ENCODE measurements around the gene DDX46.
A peak's percentile ranks its signal among the peaks of the same experiment; 100 is the strongest.
"Not testable (repeated sequence)": the region's sequence is repeated elsewhere in the genome, so short reads cannot be mapped to it uniquely, and the experiment has no call there.

DDX46 gene

DNA sequence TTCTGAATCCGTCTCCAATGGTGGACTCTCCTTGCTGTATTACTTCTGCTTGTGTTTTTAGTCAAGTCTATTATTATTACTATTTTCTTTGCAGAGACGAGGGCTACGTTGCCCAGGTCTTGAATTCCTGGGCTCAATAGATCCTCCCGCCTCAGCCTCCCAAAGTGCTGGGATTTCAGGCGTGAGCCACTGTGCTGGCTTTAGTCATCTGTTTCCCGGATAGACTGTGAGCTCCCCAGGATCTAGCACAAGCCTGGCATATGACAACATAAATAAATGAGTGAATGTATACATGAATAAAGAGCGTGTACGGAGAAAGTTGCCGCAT lies 439 bp upstream of the DDX46 start:
- peak overlapping the region; percentile 100 for H3K4me3 Mint-ChIP-seq
- H3K27me3 Mint-ChIP-seq: no peaks in the 10 kb centered on the region
- no peaks in the 10 kb centered on the region for H3K9me3 Mint-ChIP-seq
- peaks cover 39% of the 10 kb centered on the region for H3K4me1 Mint-ChIP-seq
- peak overlapping the region; percentile 97 for H3K27ac Mint-ChIP-seq
- CTCF ChIA-PET: interaction anchor here (1.0 to 2.5 kb wide), 4 partner anchors 15 to 80 kb away, joined by 3 to 30 read pairs (median 6); partner anchors contain the start of gene CAMLG
- peaks cover 11% of the 10 kb centered on the region for H3K36me3 Mint-ChIP-seq
- DNase-seq: no peak

DNA sequence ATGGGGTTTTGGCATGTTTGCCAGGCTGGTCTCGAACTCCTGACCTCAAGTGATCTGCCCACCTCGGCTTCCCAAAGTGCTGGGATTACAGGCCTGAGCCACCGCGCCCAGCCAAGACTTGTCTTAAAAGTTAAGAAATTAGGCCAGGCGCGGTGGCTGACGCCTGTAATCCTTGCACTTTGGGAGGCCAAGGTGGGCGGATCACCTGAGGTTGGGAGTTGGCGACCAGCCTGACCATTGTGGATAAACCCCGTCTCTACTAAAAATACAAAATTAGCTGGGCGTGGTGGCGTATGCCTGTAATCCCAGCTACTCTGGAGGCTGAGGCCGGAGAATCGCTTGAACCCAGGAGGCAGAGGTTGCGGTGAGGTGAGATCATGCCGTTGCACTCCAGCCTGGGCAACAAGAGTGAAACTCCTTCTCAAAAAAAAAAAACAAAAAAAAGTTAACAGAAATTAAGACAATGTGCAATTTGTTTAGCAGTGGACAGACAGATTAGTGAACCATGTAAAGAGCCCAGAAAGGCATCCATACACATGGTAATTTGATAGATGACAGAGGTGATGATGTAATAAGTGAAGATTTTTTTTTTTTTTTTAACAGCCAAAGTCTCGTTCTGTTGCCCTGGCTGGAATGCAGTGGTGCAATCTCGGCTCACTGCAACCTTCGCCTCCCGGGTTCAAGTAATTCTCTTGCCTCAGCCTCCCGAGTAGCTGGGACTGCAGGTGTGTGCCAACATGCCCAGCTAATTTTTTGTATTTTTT lies 9.1 kb downstream of the DDX46 start:
- H3K4me1 Mint-ChIP-seq, H3K27me3 Mint-ChIP-seq, H3K27ac Mint-ChIP-seq, DNase-seq, H3K9me3 Mint-ChIP-seq, H3K4me3 Mint-ChIP-seq, CTCF ChIA-PET: not testable (repeated sequence)
- peaks cover 36% of the 10 kb centered on the region for H3K36me3 Mint-ChIP-seq

DNA sequence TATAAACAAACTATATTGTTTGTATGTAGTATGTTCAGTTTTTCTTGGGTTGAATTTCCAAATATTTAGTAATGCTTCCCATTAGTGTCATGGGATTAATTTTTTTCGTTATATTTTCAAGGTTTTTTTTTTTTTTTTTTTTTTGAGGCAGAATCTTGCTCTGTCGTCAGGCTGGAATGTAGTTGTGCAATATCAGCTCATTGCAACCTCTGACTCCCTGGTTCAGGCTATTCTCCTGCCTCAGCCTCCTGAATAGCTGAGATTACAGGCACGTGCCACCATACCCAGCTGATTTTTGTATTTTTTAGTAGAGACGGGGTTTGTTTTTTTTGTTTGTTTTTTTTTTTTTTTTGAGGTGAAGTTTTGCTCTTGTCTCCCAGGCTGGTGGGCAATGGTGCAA lies 10.6 kb downstream of the DDX46 start:
- DNase-seq: no peak
- CTCF ChIA-PET: no interaction called here
- H3K27ac Mint-ChIP-seq: no peak overlapping the region

DNA sequence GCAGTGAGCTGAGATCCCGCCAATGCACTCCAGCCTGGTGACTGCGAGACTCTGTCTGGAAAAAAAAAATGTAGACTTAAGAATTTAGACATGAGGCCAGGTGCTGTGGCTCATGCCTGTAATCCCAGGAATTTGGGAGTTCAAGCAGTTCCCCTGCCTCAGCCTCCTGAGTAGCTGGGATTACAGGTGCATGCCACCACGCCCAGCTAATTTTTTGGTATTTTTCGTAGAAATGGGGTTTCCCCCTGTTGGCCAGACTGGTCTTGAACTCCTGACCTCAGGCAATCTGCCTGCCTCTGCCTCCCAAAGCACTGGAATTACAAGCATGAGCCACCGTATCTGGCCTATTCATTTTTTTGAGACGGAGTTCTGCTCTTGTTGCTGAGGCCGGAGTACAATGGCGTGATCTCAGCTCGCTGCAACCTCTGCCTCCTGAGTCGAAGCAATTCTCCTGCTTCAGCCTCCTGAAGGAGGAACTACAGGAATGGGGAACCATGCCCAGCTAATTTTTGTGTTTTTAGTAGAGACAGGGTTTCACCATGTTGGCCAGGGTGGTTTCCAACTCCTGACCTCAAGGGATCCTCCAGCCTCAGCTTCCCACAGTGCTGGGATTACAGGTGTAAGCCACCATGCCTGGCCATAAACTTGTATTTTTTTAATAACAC lies 14.0 kb downstream of the DDX46 start:
- H3K27ac Mint-ChIP-seq: no peak overlapping the region
- H3K36me3 Mint-ChIP-seq: peaks cover 46% of the 10 kb centered on the region
- no peaks in the 10 kb centered on the region for H3K9me3 Mint-ChIP-seq
- CTCF ChIA-PET: no interaction called here
- H3K27me3 Mint-ChIP-seq: no peaks in the 10 kb centered on the region
- no peak overlapping the region for H3K4me3 Mint-ChIP-seq
- no peaks in the 10 kb centered on the region for H3K4me1 Mint-ChIP-seq
- no peak for DNase-seq

More for the DNA sequence above, 10.6 kb downstream of the DDX46 start:
- Mint-ChIP-seq H3K9me3 (no peaks in the 10 kb centered on the region), H3K4me3 (no peak overlapping the region), H3K36me3 (peaks cover 38% of the 10 kb centered on the region), H3K4me1 (no peaks in the 10 kb centered on the region), H3K27me3 (no peaks in the 10 kb centered on the region)

DNA sequence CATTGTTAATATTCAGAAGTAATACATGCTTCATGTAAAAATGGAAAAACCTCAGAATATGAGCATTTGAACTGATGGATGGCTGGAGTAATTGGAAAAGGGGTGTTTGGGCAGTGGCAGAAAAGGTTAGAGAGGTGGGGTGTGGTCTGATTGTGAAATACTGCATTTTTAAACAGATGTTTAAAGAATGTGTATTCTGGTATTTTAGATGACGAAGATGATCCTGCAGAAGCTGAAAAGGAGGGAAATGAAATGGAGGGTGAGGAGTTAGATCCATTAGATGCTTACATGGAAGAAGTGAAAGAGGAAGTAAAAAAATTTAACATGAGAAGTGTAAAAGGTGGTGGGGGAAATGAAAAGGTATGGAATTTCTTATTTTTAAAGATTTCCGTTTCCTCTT lies 18.8 kb downstream of the DDX46 start:
- Mint-ChIP-seq H3K36me3 (peaks cover 55% of the 10 kb centered on the region), H3K4me3 (no peak overlapping the region), H3K4me1 (no peaks in the 10 kb centered on the region), H3K27me3 (no peaks in the 10 kb centered on the region), H3K27ac (no peak overlapping the region), H3K9me3 (no peaks in the 10 kb centered on the region)
- no peak for DNase-seq
- CTCF ChIA-PET: no interaction called here

DNA sequence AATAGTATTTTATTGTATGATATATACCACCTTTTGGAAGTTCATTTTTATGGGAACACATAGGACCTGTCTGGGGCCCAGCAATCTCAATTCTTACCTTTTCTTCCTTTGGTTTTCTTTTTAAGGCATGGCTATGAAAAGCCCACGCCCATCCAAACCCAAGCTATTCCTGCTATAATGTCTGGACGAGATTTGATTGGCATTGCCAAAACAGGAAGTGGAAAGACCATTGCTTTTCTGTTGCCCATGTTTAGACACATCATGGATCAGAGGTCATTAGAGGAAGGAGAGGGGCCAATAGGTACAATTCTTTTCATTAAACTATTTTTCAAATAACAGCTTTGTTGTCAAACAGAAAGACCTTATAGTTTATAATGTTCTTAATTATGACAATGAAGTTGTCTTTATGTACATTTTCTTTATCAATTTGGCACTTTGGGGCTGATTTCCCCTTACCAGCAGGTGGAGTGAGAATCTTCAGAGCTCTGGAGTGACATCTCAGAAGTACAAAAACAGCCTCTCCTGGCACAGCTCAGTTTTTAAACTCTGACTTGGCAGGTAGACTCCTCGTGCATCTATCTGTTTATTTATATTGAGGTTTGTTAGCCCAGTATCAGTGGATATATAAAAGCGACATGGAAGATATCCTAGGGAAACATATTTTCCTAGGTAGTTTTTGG lies 25.8 kb downstream of the DDX46 start:
- CTCF ChIA-PET: interaction anchor here (0.7 to 1.3 kb wide), 3 partner anchors 10 to 134 kb away, joined by 3 to 4 read pairs (median 3); partner anchors contain the start of gene PCBD2
- H3K9me3 Mint-ChIP-seq: no peaks in the 10 kb centered on the region
- H3K4me3 Mint-ChIP-seq: no peak overlapping the region
- H3K4me1 Mint-ChIP-seq: no peaks in the 10 kb centered on the region
- H3K36me3 Mint-ChIP-seq: peaks cover 58% of the 10 kb centered on the region
- DNase-seq: peak; percentile 24
- H3K27me3 Mint-ChIP-seq: no peaks in the 10 kb centered on the region
- peak overlapping the region; percentile 11 for H3K27ac Mint-ChIP-seq

DNA sequence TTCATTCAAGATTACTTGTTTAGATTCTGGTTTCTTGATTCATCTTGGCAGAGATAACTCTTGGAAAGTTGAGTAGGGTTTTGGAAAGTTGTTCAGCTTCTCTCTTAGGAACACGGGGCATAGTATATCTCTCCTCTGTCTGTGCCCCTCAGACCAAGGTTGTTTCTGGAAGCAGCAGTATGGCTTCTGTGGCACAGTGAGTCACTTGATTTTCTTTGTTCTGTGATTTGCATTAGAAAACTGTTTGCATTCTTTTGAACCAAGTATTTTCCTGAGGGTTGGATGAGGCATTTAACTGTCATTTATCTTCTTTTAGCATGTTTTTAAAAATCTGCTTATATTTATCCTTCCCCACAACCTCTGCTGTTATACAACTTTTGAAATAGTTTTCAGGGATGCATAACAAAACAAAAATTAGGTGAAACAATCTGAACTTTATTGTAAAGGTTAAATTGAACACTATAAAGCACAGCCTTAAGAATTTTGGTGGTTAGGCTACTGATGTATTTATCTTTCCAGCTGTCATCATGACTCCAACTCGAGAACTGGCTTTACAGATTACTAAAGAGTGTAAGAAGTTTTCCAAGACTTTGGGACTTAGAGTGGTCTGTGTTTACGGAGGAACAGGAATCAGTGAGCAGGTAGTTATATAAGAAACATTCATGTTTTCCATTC lies 26.5 kb downstream of the DDX46 start:
- no peak for DNase-seq
- Mint-ChIP-seq H3K27me3 (no peaks in the 10 kb centered on the region), H3K4me3 (no peak overlapping the region), H3K4me1 (no peaks in the 10 kb centered on the region), H3K27ac (peak overlapping the region; percentile 11), H3K36me3 (peaks cover 60% of the 10 kb centered on the region), H3K9me3 (no peaks in the 10 kb centered on the region)
- CTCF ChIA-PET: interaction anchor here (0.7 to 1.3 kb wide), 3 partner anchors 11 to 133 kb away, joined by 3 to 4 read pairs (median 3); partner anchors contain the start of gene PCBD2

DNA sequence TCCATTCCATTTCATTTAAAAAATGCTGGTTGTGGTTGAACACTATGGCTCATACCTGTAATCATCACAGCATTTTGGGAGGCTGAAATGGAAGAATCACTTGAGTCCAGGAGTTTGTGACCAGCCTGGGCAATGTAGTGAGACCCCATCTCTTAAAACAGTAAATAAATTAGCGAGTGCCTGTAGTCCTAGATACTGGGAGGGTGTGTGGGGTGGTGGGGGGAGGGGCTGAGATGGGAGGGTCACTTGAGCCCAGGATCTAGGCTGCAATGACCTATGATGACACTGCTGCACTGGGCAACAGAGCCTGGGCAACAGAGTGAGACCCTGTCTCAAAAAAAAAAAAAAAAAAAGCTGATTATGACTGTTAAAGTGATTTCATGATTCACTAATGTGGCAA lies 29.1 kb downstream of the DDX46 start:
- no peak overlapping the region for H3K27ac Mint-ChIP-seq
- peaks cover 59% of the 10 kb centered on the region for H3K36me3 Mint-ChIP-seq
- H3K4me1 Mint-ChIP-seq: no peaks in the 10 kb centered on the region
- no peak overlapping the region for H3K4me3 Mint-ChIP-seq
- no peaks in the 10 kb centered on the region for H3K27me3 Mint-ChIP-seq
- H3K9me3 Mint-ChIP-seq: no peaks in the 10 kb centered on the region
- no peak for DNase-seq
- CTCF ChIA-PET: interaction anchor here (0.7 to 1.4 kb wide), 2 partner anchors 117 to 123 kb away, joined by 3 to 4 read pairs; partner anchors contain the start of gene PCBD2

DNA sequence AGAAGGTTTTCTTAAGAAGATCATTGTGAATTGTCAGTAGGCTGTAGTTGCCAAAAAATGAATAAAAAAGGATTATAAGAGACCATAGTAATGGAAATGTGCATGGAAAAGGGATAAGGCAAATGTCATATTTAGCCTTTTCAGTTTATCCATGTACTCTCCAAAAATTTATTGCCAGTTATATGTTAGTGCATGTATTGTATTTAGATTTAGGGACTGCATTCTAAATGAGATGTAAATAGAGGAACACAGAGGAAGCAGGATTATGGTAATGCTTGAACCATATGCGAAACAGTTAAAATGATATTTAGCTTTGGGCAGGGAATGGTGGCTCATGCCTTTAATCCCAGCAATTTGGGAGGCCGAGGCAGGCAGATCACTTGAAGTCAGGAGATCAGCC lies 33.0 kb downstream of the DDX46 start:
- Mint-ChIP-seq H3K4me1 (no peaks in the 10 kb centered on the region), H3K27ac (no peak overlapping the region), H3K36me3 (peaks cover 65% of the 10 kb centered on the region), H3K27me3 (no peaks in the 10 kb centered on the region), H3K9me3 (no peaks in the 10 kb centered on the region), H3K4me3 (no peak overlapping the region)
- no peak for DNase-seq
- CTCF ChIA-PET: interaction anchor here (0.9 kb wide), 1 partner anchor 54 kb away, joined by 3 read pairs; the partner anchor contains the start of gene CAMLG

DNA sequence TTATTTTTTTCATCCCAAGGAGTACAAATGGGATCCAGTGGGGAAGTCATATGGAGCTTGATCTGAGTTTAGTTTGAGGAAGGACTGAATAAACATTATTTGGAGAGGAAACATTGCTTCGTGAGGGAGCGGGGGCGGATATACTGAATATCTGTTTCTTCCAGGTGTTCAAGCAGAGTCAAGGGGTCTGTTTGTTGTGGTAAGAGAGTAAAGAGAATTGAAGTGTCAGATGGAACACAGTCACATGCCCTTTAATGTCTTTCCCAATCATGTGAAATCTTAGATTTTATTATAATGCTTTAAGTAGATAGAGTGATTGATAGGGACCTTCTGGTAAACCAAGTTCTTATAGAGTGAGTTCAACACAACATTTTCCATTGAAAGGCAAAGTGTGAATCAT lies 33.7 kb downstream of the DDX46 start:
- Mint-ChIP-seq H3K36me3 (peaks cover 59% of the 10 kb centered on the region), H3K9me3 (no peaks in the 10 kb centered on the region), H3K27me3 (no peaks in the 10 kb centered on the region), H3K27ac (no peak overlapping the region), H3K4me1 (no peaks in the 10 kb centered on the region), H3K4me3 (no peak overlapping the region)
- CTCF ChIA-PET: interaction anchor here (0.9 kb wide), 1 partner anchor 54 kb away, joined by 3 read pairs; the partner anchor contains the start of gene CAMLG
- no peak for DNase-seq

DNA sequence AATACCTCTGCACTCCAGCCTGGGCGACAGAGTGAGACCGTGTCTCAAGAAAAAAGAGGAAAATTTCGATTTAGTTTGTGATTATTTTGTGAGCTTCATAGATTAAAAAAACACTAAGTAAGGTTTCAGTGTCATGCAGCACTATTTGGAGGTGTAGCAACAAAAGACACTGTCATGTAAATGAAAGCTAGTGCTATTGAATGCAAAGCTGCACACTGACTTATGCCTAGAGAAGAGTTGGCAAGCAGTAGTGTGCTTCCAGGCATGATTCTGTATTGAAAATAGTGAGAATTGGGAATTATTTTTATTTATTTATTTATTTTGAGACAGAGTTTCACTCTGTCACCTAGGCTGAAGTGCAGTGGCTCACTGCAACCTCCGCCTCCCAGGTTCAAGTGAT lies 34.5 kb downstream of the DDX46 start:
- CTCF ChIA-PET: no interaction called here
- DNase-seq: no peak
- H3K27me3 Mint-ChIP-seq: no peaks in the 10 kb centered on the region
- no peaks in the 10 kb centered on the region for H3K9me3 Mint-ChIP-seq
- peaks cover 63% of the 10 kb centered on the region for H3K36me3 Mint-ChIP-seq
- H3K4me1 Mint-ChIP-seq: no peaks in the 10 kb centered on the region
- H3K4me3 Mint-ChIP-seq: no peak overlapping the region
- no peak overlapping the region for H3K27ac Mint-ChIP-seq

DNA sequence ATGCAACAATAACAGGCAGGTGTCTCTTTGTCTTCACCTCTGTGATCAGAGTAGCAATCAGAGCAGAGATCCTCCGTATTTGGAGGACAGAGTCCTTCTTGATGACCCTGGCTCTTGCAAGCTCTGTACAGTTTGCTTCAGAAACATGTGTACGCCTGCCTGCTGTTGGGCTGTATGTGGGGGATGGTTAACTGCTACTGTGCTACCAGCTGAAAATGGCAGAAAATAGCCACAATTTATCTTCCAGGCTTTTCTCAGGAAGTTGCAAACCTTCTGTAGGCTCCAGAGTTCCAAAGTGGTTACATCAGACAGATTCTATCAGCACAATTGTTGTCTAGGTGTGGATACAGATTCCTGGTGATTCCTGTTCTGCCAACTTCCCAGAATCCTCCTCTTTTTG lies 35.5 kb downstream of the DDX46 start:
- no peak overlapping the region for H3K4me3 Mint-ChIP-seq
- CTCF ChIA-PET: no interaction called here
- no peaks in the 10 kb centered on the region for H3K27me3 Mint-ChIP-seq
- peaks cover 65% of the 10 kb centered on the region for H3K36me3 Mint-ChIP-seq
- no peak for DNase-seq
- no peaks in the 10 kb centered on the region for H3K9me3 Mint-ChIP-seq
- no peaks in the 10 kb centered on the region for H3K4me1 Mint-ChIP-seq
- H3K27ac Mint-ChIP-seq: no peak overlapping the region

DNA sequence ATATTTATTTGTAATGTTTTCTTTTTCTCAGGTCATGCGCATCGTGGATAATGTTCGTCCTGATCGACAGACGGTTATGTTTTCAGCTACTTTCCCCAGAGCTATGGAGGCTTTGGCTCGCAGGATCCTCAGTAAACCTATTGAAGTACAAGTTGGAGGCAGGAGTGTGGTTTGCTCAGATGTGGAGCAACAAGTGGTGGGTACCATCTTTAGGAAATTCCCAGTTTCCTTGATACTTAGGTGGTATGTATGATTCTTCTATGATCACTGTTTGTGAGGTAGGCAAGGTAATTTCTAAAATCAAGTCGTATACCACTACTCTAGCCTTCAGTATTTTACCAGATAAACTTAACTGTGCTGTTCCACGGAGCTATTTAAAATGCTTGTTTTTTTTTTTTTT lies 36.2 kb downstream of the DDX46 start:
- no peak for DNase-seq
- Mint-ChIP-seq H3K27ac (peak overlapping the region; percentile 39), H3K27me3 (no peaks in the 10 kb centered on the region), H3K9me3 (no peaks in the 10 kb centered on the region), H3K36me3 (peaks cover 64% of the 10 kb centered on the region), H3K4me1 (no peaks in the 10 kb centered on the region), H3K4me3 (no peak overlapping the region)
- CTCF ChIA-PET: no interaction called here

DNA sequence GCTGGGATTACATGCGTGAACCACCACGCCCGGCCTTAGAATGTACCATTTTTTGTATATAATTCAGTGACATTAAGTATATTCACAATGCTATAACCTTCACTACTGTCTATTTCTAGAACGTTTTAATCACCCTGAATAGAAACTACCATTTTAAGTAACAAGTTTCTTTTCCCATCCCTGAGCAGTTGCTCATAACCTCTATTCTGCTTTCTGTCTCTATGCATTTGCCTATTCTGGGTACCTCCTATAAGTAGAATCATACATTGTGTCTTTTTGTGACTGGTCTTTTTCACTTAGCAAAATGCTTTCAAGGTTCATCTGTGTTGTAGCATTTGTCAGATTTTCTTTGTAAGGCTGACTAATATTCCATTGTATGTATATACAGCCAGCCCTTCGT lies 39.9 kb downstream of the DDX46 start:
- CTCF ChIA-PET: no interaction called here
- Mint-ChIP-seq H3K36me3 (peaks cover 59% of the 10 kb centered on the region), H3K27me3 (no peaks in the 10 kb centered on the region), H3K9me3 (no peaks in the 10 kb centered on the region), H3K4me1 (no peaks in the 10 kb centered on the region), H3K27ac (no peak overlapping the region), H3K4me3 (no peak overlapping the region)
- no peak for DNase-seq

Measured in activated naive CD4-positive, alpha-beta T cell treated with anti-CD3 and anti-CD28 coated beads, Interleukin-2, amount 10 ng/mL, durations not matched to agents 7 days and 5 days (primary cell).